CD14-positive monocyte (primary cell): Measurements from ENCODE around the gene COL15A1. TPM values are rescaled to one million over a fixed set of nuclear protein-coding genes. Genes with fewer than 3 reads are reported as not detected.

ENCODE experiments used
- DNase-seq, 3 donors: peaks; one replicate each; pipeline ENCODE4 v3.0.0-alpha.2; 2011 to 2022
- H2AFZ ChIP-seq: 2 replicates; pipeline ENCODE4 v1.6.0; 2012; ENCODE audit warnings: mild to moderate bottlenecking, low read depth, low read length, inconsistent platforms; ENCODE audit not compliant: insufficient read depth, poor library complexity, severe bottlenecking
- H3K27ac ChIP-seq, 2 donors: 1 replicate in 1 of 2; 2 replicates in 1 of 2; pipeline ENCODE4 v1.5.1; 2012 to 2013; ENCODE audit warnings: low read length in 2 of 2, control low read depth in 1 of 2, inconsistent platforms in 1 of 2, low read depth in 1 of 2, mild to moderate bottlenecking in 1 of 2
- H3K27me3 ChIP-seq, 2 donors: one replicate each; pipeline versions ENCODE4 v1.6.0 to v1.6.1; 2011 to 2013; ENCODE audit warnings: low read length in 2 of 2; ENCODE audit not compliant: control insufficient read depth in 2 of 2, insufficient read depth in 2 of 2
- H3K36me3 ChIP-seq, 2 donors: replicated peaks in 1 of 2; 1 replicate in 1 of 2; 2 replicates in 1 of 2; pipeline versions ENCODE4 v1.5.1 to v1.6.1; 2012 to 2013; ENCODE audit warnings: low read length in 2 of 2, control low read depth in 1 of 2, inconsistent platforms in 1 of 2, mild to moderate bottlenecking in 1 of 2; ENCODE audit not compliant: insufficient read depth in 2 of 2, control insufficient read depth in 1 of 2
- H3K4me1 ChIP-seq, 2 donors: 1 replicate in 1 of 2; 2 replicates in 1 of 2; pipeline versions ENCODE4 v1.5.1 to v1.6.1; 2012 to 2013; ENCODE audit warnings: low read length in 2 of 2, control low read depth in 1 of 2, inconsistent platforms in 1 of 2, mild to moderate bottlenecking in 1 of 2, moderate library complexity in 1 of 2; ENCODE audit not compliant: insufficient read depth in 2 of 2, control insufficient read depth in 1 of 2
- H3K4me2 ChIP-seq: replicated peaks from 2 replicates; pipeline ENCODE3; 2012; ENCODE audit warnings: low read length, moderate library complexity, mild to moderate bottlenecking; ENCODE audit not compliant: poor library complexity, severe bottlenecking; ENCODE audit errors: extremely low read depth
- H3K4me3 ChIP-seq, 3 experiments: fragments of 200-600 bp in 1 of 3; sonication (generic) in 1 of 3; replicated peaks in 1 of 3; 1 replicate in 2 of 3; 2 replicates in 1 of 3; pipeline ENCODE4 v1.5.1; 2011 to 2013; ENCODE audit warnings: low read length in 3 of 3, mild to moderate bottlenecking in 3 of 3, control low read depth in 2 of 3, low read depth in 2 of 3, inconsistent platforms in 1 of 3, moderate library complexity in 1 of 3
- H3K79me2 ChIP-seq: 2 replicates; pipeline ENCODE4 v1.6.0; 2012; ENCODE audit warnings: mild to moderate bottlenecking, control low read depth, inconsistent platforms, low read length, moderate library complexity; ENCODE audit not compliant: insufficient read depth
- H3K9ac ChIP-seq: 2 replicates; pipeline ENCODE4 v1.6.0; 2017; ENCODE audit warnings: low read length, mild to moderate bottlenecking; ENCODE audit not compliant: insufficient read depth, poor library complexity, severe bottlenecking
- H3K9me3 ChIP-seq, 2 donors: replicated peaks in 1 of 2; 1 replicate in 1 of 2; 2 replicates in 1 of 2; pipeline versions ENCODE4 v1.5.1 to v1.6.1; 2012 to 2013; ENCODE audit warnings: low read length in 2 of 2, control low read depth in 1 of 2; ENCODE audit not compliant: control insufficient read depth in 1 of 2, insufficient read depth in 1 of 2
- H4K20me1 ChIP-seq: 2 replicates; pipeline ENCODE4 v1.6.0; 2012; ENCODE audit warnings: mild to moderate bottlenecking, low read length, control low read depth, moderate library complexity; ENCODE audit not compliant: insufficient read depth
- H3K27ac Mint-ChIP-seq, 7 donors: one replicate each; pipeline ENCODE4 v1.8.0; 2020; ENCODE audit warnings: mild to moderate bottlenecking in 7 of 7, mixed read lengths in 7 of 7, moderate library complexity in 6 of 7, inconsistent platforms in 2 of 7
- H3K27me3 Mint-ChIP-seq, 3 donors: one replicate each; pipeline ENCODE4 v1.8.0; 2021 to 2022; ENCODE audit warnings: low read depth in 3 of 3, mild to moderate bottlenecking in 3 of 3, mixed read lengths in 3 of 3, moderate library complexity in 3 of 3, inconsistent platforms in 1 of 3
- H3K36me3 Mint-ChIP-seq, 2 donors: one replicate each; pipeline ENCODE4 v1.8.0; 2020; ENCODE audit warnings: mixed read lengths in 2 of 2, inconsistent platforms in 1 of 2, mild to moderate bottlenecking in 1 of 2
- H3K4me1 Mint-ChIP-seq: one replicate; pipeline ENCODE4 v1.8.0; 2020; ENCODE audit warnings: mild to moderate bottlenecking, mixed read lengths
- H3K4me3 Mint-ChIP-seq, 2 donors: one replicate each; pipeline ENCODE4 v1.8.0; 2020; ENCODE audit warnings: mild to moderate bottlenecking in 2 of 2, mixed read lengths in 2 of 2, moderate library complexity in 1 of 2
- H3K9me3 Mint-ChIP-seq, 7 donors: one replicate each; pipeline ENCODE4 v1.8.0; 2020 to 2022; ENCODE audit warnings: mixed read lengths in 7 of 7, mild to moderate bottlenecking in 6 of 7, moderate library complexity in 6 of 7, inconsistent platforms in 2 of 7
- CTCF ChIP-seq: fragments of 200-600 bp; IDR thresholded peaks from one replicate; pipeline ENCODE4 v1.8.0; 2022; ENCODE audit warnings: antibody characterized with exemption, mild to moderate bottlenecking
- WGBS: methylation state at CpG from one replicate; pipeline ENCODE4 v1.1.5; 2013; ENCODE audit warnings: missing lambda C conversion rate; ENCODE audit not compliant: insufficient coverage; 5-methylcytosine and 5-hydroxymethylcytosine counted together
- intact Hi-C, 2 donors: fragments of 100-400 bp; cut with micrococcal nuclease; formaldehyde crosslinking; loops; one replicate each; pipeline versions ENCODE4 v1.15.0 to v1.15.1; 2023
- polyA plus RNA-seq, 3 donors: library from polyadenylated mRNA; depleted of rRNA in 1 of 3; unstranded in 2 of 3; stranded (reverse) in 1 of 3; fragments of 300-500 nt in 2 of 3; fragments of >200 nt in 1 of 3; fragmentation: Illumina TruSeq in 2 of 3; gene quantifications; 1 replicate in 2 of 3; 2 replicates in 1 of 3; pipeline ENCODE4 v1.2.3, GENCODE V29; 2012 to 2021

COL15A1 gene
- polyA plus RNA-seq, 3 donors, result 0.03 to 0.14 (median 0.11) TPM

DNA sequence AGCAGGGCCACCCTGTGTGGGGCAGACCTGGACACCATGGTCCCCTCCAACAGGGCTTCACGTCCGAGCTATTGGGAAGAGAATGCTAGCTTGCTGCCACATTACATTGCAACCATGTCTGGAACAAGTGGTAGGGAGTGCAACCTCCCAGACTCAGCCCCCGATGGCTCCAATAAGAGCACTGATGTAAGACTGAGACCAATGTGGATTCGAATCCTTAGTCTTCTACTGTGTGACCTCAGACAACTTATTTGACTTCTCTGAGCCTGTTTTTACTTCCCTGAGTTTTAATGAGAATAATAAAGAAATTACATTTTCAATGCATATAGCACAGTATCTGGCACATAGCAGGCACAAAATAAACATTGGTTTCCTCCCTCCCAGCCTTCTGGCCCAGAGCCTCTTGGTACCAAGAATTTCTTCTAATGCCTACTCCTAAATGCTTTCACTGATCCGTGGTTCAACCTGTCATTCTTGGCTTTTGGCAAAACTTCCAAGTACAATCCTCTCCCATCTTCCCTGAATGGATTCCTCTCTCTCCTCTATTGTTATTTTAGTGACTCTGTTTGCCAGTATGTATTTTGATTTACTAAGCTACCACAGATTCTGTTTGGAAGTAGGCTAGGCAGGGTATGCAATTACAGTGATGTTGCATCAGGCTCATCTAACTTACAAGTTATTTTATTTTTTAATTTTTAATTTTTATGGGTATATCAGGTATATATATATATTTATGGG, 34.6 kb upstream of the COL15A1 start:
- Histone ChIP-seq H3K4me3 (no peak overlapping the region), H3K27me3 (no peaks in the 10 kb centered on the region), H3K4me2 (no peak overlapping the region), H3K4me1 (no peaks in the 10 kb centered on the region), H3K36me3 (no peaks in the 10 kb centered on the region), H4K20me1 (no peaks in the 10 kb centered on the region), H3K9ac (no peak overlapping the region), H3K79me2 (no peaks in the 10 kb centered on the region), H3K27ac (no peak overlapping the region), H3K9me3 (no peaks in the 10 kb centered on the region), H2AFZ (no peak overlapping the region)
- intact Hi-C loops, result no loop called here
- DNase-seq, result no peak
- Mint-ChIP-seq H3K36me3 (no peaks in the 10 kb centered on the region), H3K27ac (no peak overlapping the region), H3K4me1 (no peaks in the 10 kb centered on the region), H3K9me3 (no peaks in the 10 kb centered on the region), H3K27me3 (peaks cover 0 to 2% (median 0%) of the 10 kb centered on the region in 3 donors), H3K4me3 (no peak overlapping the region)
- WGBS, result 87% methylated on average over 4 of the region's 5 CpGs
- TF ChIP-seq CTCF, result no peak

DNA sequence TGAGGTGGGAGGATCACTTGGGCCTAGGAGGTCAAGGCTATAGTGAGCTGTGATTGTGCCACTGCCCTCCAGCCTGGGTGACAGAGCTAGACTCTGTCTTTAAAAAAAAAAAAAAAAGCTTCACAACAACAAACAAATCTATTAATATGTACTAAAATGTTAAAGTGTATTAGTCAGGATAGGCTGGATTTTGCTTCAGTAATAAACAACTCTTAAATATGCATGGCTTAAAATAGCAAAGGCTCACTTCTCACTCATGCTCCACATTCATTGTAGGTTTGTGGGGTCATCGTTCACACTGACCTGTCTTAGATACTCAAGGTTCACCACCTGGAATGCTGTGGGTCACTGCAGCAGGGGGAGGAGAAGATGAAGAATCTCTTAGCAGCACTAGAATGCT, 33.8 kb upstream of the COL15A1 start:
- Histone ChIP-seq H3K4me2 (no peak overlapping the region), H3K27me3 (no peaks in the 10 kb centered on the region), H2AFZ (no peak overlapping the region), H3K4me3 (no peak overlapping the region), H3K9ac (no peak overlapping the region), H3K79me2 (no peaks in the 10 kb centered on the region), H3K4me1 (no peaks in the 10 kb centered on the region), H3K27ac (no peak overlapping the region), H4K20me1 (no peaks in the 10 kb centered on the region), H3K9me3 (no peaks in the 10 kb centered on the region), H3K36me3 (no peaks in the 10 kb centered on the region)
- intact Hi-C loops, result no loop called here
- Mint-ChIP-seq H3K4me1 (no peaks in the 10 kb centered on the region), H3K27ac (no peak overlapping the region), H3K9me3 (no peaks in the 10 kb centered on the region), H3K27me3 (peaks cover 0 to 2% (median 0%) of the 10 kb centered on the region in 3 donors), H3K4me3 (no peak overlapping the region), H3K36me3 (no peaks in the 10 kb centered on the region)
- DNase-seq, result no peak
- no peak for TF ChIP-seq CTCF
- WGBS, result no CpG with 5 or more reads among the region's 1 CpG
